Osteocyte (in vitro differentiated cells): Measurements from ENCODE around the gene TMEM9B. TPM values are rescaled to one million over a fixed set of nuclear protein-coding genes. Genes with fewer than 3 reads are reported as not detected.

Experiments
- DNase-seq: peaks from one replicate; pipeline ENCODE4 v3.0.0; 2021; ENCODE audit warnings: mixed read lengths; ENCODE audit not compliant: unreplicated experiment; ENCODE audit errors: extremely low spot score
- H3K27ac Mint-ChIP-seq: one replicate; pipeline ENCODE4 v1.8.0; 2021; ENCODE audit warnings: mild to moderate bottlenecking, mixed read lengths; ENCODE audit not compliant: unreplicated experiment
- H3K27me3 Mint-ChIP-seq: one replicate; pipeline ENCODE4 v1.8.0; 2021; ENCODE audit warnings: mixed read lengths; ENCODE audit not compliant: unreplicated experiment
- H3K36me3 Mint-ChIP-seq: one replicate; pipeline ENCODE4 v1.8.0; 2021; ENCODE audit warnings: mixed read lengths; ENCODE audit not compliant: unreplicated experiment
- H3K4me1 Mint-ChIP-seq: one replicate; pipeline ENCODE4 v1.8.0; 2021; ENCODE audit warnings: mixed read lengths; ENCODE audit not compliant: unreplicated experiment
- H3K4me3 Mint-ChIP-seq: one replicate; pipeline ENCODE4 v1.8.0; 2021; ENCODE audit warnings: mild to moderate bottlenecking, moderate library complexity, mixed read lengths; ENCODE audit not compliant: unreplicated experiment
- H3K9me3 Mint-ChIP-seq: one replicate; pipeline ENCODE4 v1.8.0; 2021; ENCODE audit warnings: mixed read lengths; ENCODE audit not compliant: unreplicated experiment
- CTCF ChIP-seq: fragments of 200-600 bp; sonication (generic); IDR thresholded peaks from 2 replicates; pipeline ENCODE4 v1.5.0; 2021; ENCODE audit warnings: antibody characterized with exemption, mild to moderate bottlenecking, moderate library complexity
- total RNA-seq: library from RNA; stranded (reverse); gene quantifications from 2 replicates; pipeline ENCODE4 v1.2.1, GENCODE V29; 2021

The TMEM9B gene
- total RNA-seq, 1 donor from 2014 or later: 35.9 TPM

GRCh38 chr11:8971196-8971923, 7.1 kb upstream of the TMEM9B start:
- no peak overlapping the region for H3K4me3 Mint-ChIP-seq
- no peaks in the 10 kb centered on the region for H3K27me3 Mint-ChIP-seq

GRCh38 chr11:8967184-8967583, 2.9 kb upstream of the TMEM9B start:
- Mint-ChIP-seq H3K27me3 (no peaks in the 10 kb centered on the region), H3K36me3 (no peaks in the 10 kb centered on the region), H3K9me3 (no peaks in the 10 kb centered on the region), H3K4me1 (peaks cover 29% of the 10 kb centered on the region), H3K27ac (no peak overlapping the region), H3K4me3 (no peak overlapping the region)
- DNase-seq: no peak
- no peak for TF ChIP-seq CTCF

More at GRCh38 chr11:8971196-8971923, 7.1 kb upstream of the TMEM9B start:
- TF ChIP-seq CTCF: no peak
- no peak overlapping the region for H3K27ac Mint-ChIP-seq
- DNase-seq: no peak
- no peaks in the 10 kb centered on the region for H3K9me3 Mint-ChIP-seq
- H3K4me1 Mint-ChIP-seq: peaks cover 3% of the 10 kb centered on the region
- no peaks in the 10 kb centered on the region for H3K36me3 Mint-ChIP-seq

GRCh38 chr11:8963569-8964323, 496 bp downstream of the TMEM9B start:
- H3K27ac Mint-ChIP-seq: peak overlapping the region; percentile 91
- peak; percentile 87 for DNase-seq

GRCh38 chr11:8962841-8963240, 1.4 kb downstream of the TMEM9B start:
- Mint-ChIP-seq H3K27me3 (no peaks in the 10 kb centered on the region), H3K4me3 (peak overlapping the region; percentile 94), H3K27ac (peak overlapping the region; percentile 91), H3K36me3 (no peaks in the 10 kb centered on the region), H3K9me3 (no peaks in the 10 kb centered on the region), H3K4me1 (peaks cover 40% of the 10 kb centered on the region)
- no peak for DNase-seq
- no peak for TF ChIP-seq CTCF

More at GRCh38 chr11:8963569-8964323, 496 bp downstream of the TMEM9B start:
- peak overlapping the region; percentile 94 for H3K4me3 Mint-ChIP-seq
- H3K9me3 Mint-ChIP-seq: no peaks in the 10 kb centered on the region
- H3K36me3 Mint-ChIP-seq: no peaks in the 10 kb centered on the region
- no peaks in the 10 kb centered on the region for H3K27me3 Mint-ChIP-seq
- peaks cover 38% of the 10 kb centered on the region for H3K4me1 Mint-ChIP-seq
- no peak for TF ChIP-seq CTCF

- no peaks in the 10 kb centered on the region for H3K27me3 Mint-ChIP-seq
- H3K4me1 Mint-ChIP-seq: peaks cover 40% of the 10 kb centered on the region
- H3K27ac Mint-ChIP-seq: peak overlapping the region; percentile 19
- TF ChIP-seq CTCF: no peak
- no peak overlapping the region for H3K4me3 Mint-ChIP-seq
- H3K36me3 Mint-ChIP-seq: no peaks in the 10 kb centered on the region
- no peak for DNase-seq
- H3K9me3 Mint-ChIP-seq: no peaks in the 10 kb centered on the region
Observed at GRCh38 chr11:8961401-8961800, 2.8 kb downstream of the TMEM9B start.
